Measurements from ENCODE around the gene HPCAL1. TPM values are rescaled to one million over a fixed set of nuclear protein-coding genes. Genes with fewer than 3 reads are reported as not detected.

Gene HPCAL1
- total RNA-seq, 2 donors from 2014 or later, result 41.0 to 66.3 TPM

GRCh38 chr2:10282611-10283105, 20.0 kb upstream of the HPCAL1 start:
- ATAC-seq (no peak), DNase-seq (no peak)
- 65 to 91% methylated on average over 6 of the region's 6 CpGs for WGBS, 2 donors
- TF ChIP-seq CTCF (IDR thresholded peaks at IDR 0.05) (no peak), POLR2A (IDR thresholded peaks at IDR 0.05) (no peak)
- Histone ChIP-seq H3K27ac (no peak overlapping the region), H3K4me1 (peaks cover 39% of the 10 kb centered on the region), H3K4me3 (no peak overlapping the region), H3K27me3 (no peaks in the 10 kb centered on the region), H3K36me3 (replicated peaks in 1 of 2; ENCODE audit: insufficient read depth in 1 of 2, low read depth in 2 of 2) (no peaks in the 10 kb centered on the region), H3K9me3 (no peaks in the 10 kb centered on the region)
- intact Hi-C loops (cut with DNase I), result no loop called here

GRCh38 chr2:10283106-10284062, 19.3 kb upstream of the HPCAL1 start:
- H3K36me3 ChIP-seq (replicated peaks in 1 of 2; ENCODE audit: insufficient read depth in 1 of 2, low read depth in 2 of 2), result no peaks in the 10 kb centered on the region
- H3K27ac ChIP-seq, result no peak overlapping the region
- intact Hi-C loops (cut with DNase I), result no loop called here
- no peak for TF ChIP-seq CTCF (IDR thresholded peaks at IDR 0.05)
- TF ChIP-seq POLR2A (IDR thresholded peaks at IDR 0.05), result no peak
- 84 to 92% methylated on average over 13 to 16 of the region's 16 CpGs for WGBS, 2 donors
- H3K9me3 ChIP-seq, result no peaks in the 10 kb centered on the region
- no peak overlapping the region for H3K4me3 ChIP-seq
- peaks cover 31% of the 10 kb centered on the region for H3K4me1 ChIP-seq
- ATAC-seq (no peak), DNase-seq (peak in 1 of 4 donors; percentile 33)
- H3K27me3 ChIP-seq, result no peaks in the 10 kb centered on the region

GRCh38 chr2:10284108-10284870, 18.4 kb upstream of the HPCAL1 start:
- TF ChIP-seq POLR2A (IDR thresholded peaks at IDR 0.05), result no peak
- no peak for TF ChIP-seq CTCF (IDR thresholded peaks at IDR 0.05)
- intact Hi-C loops (cut with DNase I), result no loop called here

GRCh38 chr2:10285191-10285555, 17.5 kb upstream of the HPCAL1 start:
- H3K27ac ChIP-seq, result peak overlapping the region; percentile 57 to 71 (median 63)
- TF ChIP-seq CTCF (IDR thresholded peaks at IDR 0.05) (no peak), POLR2A (IDR thresholded peaks at IDR 0.05) (no peak)
- H3K36me3 ChIP-seq (replicated peaks in 1 of 2; ENCODE audit: insufficient read depth in 1 of 2, low read depth in 2 of 2), result no peaks in the 10 kb centered on the region
- intact Hi-C loops (cut with DNase I), result no loop called here
- H3K9me3 ChIP-seq, result no peaks in the 10 kb centered on the region
- ATAC-seq (no peak), DNase-seq (peak in 1 of 4 donors; percentile 27)
- no peak overlapping the region for H3K4me3 ChIP-seq
- H3K27me3 ChIP-seq, result no peaks in the 10 kb centered on the region
- peaks cover 26% of the 10 kb centered on the region for H3K4me1 ChIP-seq
- 58 to 60% methylated on average over 4 to 5 of the region's 5 CpGs for WGBS, 2 donors

More at GRCh38 chr2:10284108-10284870, 18.4 kb upstream of the HPCAL1 start:
- Histone ChIP-seq H3K36me3 (replicated peaks in 1 of 2; ENCODE audit: insufficient read depth in 1 of 2, low read depth in 2 of 2) (no peaks in the 10 kb centered on the region), H3K9me3 (no peaks in the 10 kb centered on the region), H3K27ac (no peak overlapping the region), H3K27me3 (no peaks in the 10 kb centered on the region), H3K4me1 (peaks cover 26% of the 10 kb centered on the region), H3K4me3 (no peak overlapping the region)
- ATAC-seq (no peak), DNase-seq (no peak)
- WGBS, 2 donors, result 92 to 96% methylated on average over 6 to 16 of the region's 16 CpGs

Measured in body of pancreas (tissue), 4 donors.